ENCODE data around the gene RPL7A.

DNA sequence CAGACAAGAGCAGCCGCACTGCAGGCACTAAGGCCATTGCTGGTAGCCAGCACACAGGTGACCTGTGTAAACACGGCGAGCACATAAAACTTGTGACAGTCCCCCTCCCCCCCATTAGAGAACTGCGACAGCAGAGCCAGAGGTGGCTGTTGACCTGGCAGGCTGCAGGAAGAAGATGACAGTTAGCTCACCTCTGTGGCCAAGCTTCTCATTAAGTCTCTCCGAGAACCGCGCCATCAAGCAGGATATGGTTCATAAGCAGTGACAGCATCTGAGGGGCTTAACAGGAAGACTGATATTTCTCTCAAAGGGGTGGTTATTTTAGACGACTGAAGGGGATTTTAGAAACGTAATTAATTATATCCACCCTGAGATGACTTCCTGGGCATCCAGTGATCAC is 22.7 kb downstream of the RPL7A start:
- TF ChIP-seq, protein P1, sequence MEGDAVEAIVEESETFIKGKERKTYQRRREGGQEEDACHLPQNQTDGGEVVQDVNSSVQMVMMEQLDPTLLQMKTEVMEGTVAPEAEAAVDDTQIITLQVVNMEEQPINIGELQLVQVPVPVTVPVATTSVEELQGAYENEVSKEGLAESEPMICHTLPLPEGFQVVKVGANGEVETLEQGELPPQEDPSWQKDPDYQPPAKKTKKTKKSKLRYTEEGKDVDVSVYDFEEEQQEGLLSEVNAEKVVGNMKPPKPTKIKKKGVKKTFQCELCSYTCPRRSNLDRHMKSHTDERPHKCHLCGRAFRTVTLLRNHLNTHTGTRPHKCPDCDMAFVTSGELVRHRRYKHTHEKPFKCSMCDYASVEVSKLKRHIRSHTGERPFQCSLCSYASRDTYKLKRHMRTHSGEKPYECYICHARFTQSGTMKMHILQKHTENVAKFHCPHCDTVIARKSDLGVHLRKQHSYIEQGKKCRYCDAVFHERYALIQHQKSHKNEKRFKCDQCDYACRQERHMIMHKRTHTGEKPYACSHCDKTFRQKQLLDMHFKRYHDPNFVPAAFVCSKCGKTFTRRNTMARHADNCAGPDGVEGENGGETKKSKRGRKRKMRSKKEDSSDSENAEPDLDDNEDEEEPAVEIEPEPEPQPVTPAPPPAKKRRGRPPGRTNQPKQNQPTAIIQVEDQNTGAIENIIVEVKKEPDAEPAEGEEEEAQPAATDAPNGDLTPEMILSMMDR (IDR thresholded peaks at IDR 0.05 in 4 of 5, conservative IDR thresholded peaks at IDR 0.05 in 1 of 5) = no peak
- TF ChIP-seq POLR2A (IDR thresholded peaks at IDR 0.05) = no peak
